Measurements from ENCODE around the gene TP53TG5.
A peak's percentile ranks its signal among the peaks of the same experiment; 100 is the strongest.

GRCh38 chr20:45358282-45359068 is 19.6 kb downstream of the TP53TG5 start:
- TF ChIP-seq, protein P1, sequence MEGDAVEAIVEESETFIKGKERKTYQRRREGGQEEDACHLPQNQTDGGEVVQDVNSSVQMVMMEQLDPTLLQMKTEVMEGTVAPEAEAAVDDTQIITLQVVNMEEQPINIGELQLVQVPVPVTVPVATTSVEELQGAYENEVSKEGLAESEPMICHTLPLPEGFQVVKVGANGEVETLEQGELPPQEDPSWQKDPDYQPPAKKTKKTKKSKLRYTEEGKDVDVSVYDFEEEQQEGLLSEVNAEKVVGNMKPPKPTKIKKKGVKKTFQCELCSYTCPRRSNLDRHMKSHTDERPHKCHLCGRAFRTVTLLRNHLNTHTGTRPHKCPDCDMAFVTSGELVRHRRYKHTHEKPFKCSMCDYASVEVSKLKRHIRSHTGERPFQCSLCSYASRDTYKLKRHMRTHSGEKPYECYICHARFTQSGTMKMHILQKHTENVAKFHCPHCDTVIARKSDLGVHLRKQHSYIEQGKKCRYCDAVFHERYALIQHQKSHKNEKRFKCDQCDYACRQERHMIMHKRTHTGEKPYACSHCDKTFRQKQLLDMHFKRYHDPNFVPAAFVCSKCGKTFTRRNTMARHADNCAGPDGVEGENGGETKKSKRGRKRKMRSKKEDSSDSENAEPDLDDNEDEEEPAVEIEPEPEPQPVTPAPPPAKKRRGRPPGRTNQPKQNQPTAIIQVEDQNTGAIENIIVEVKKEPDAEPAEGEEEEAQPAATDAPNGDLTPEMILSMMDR (IDR thresholded peaks at IDR 0.05): peak in 1 of 3 donors; percentile 7
- peak; percentile 10 for TF ChIP-seq POLR2A (IDR thresholded peaks at IDR 0.05)

All from breast epithelium (tissue), 3 donors.